Stimulated activated naive CD8-positive, alpha-beta T cell treated with anti-CD3 and anti-CD28 coated beads, Interleukin-15, amount 100 ng/mL, for 72 hours (primary cell): Measurements from ENCODE around the gene GPR35.

Experiments used
- ATAC-seq: fragments of 150-1000 bp; cut with Tn5 transposase; 2 replicates; pipeline ENCODE4 v1.10.0; 2021; ENCODE audit warnings: mild to moderate bottlenecking, moderate library complexity
- DNase-seq, 2 donors: peaks; one replicate each; pipeline ENCODE4 v3.0.0; 2021 to 2022
- H3K27ac Mint-ChIP-seq, 2 donors: one replicate each; pipeline ENCODE4 v1.8.0; 2022; ENCODE audit warnings: mild to moderate bottlenecking in 2 of 2, mixed read lengths in 2 of 2, moderate library complexity in 2 of 2
- H3K27me3 Mint-ChIP-seq: one replicate; pipeline ENCODE4 v1.8.0; 2022; ENCODE audit warnings: mixed read lengths
- H3K4me1 Mint-ChIP-seq: one replicate; pipeline ENCODE4 v1.8.0; 2022; ENCODE audit warnings: mild to moderate bottlenecking, mixed read lengths
- H3K4me3 Mint-ChIP-seq, 2 donors: one replicate each; pipeline ENCODE4 v1.8.0; 2022; ENCODE audit warnings: mild to moderate bottlenecking in 2 of 2, mixed read lengths in 2 of 2, moderate library complexity in 1 of 2
- H3K9me3 Mint-ChIP-seq, 2 donors: one replicate each; pipeline ENCODE4 v1.8.0; 2022; ENCODE audit warnings: mixed read lengths in 2 of 2

Gene GPR35

DNA sequence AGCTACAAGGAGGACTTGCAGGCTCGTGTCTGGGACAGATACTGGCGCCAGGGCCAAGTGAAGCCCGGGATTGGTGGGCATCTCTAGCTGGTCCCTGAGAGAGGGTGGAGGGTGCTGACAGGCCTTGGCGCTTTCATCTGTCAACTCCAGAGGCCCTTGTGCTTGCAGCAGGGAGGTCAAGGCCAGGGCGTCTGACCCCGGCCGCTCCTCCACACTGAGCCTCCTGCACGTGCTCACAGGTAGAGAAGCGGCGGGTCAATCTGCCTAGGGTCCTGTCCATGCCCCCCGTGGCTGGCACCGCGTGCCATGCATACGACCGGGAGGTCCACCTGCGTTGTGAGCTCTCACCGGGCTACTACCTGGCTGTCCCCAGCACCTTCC lies 29.2 kb upstream of the GPR35 start:
- Mint-ChIP-seq H3K27me3 (no peaks in the 10 kb centered on the region), H3K27ac (peak overlapping the region in 1 of 2 donors; percentile 74), H3K4me3 (no peak overlapping the region), H3K9me3 (no peaks in the 10 kb centered on the region), H3K4me1 (peaks cover 6% of the 10 kb centered on the region)
- no peak for ATAC-seq
- no peak for DNase-seq

DNA sequence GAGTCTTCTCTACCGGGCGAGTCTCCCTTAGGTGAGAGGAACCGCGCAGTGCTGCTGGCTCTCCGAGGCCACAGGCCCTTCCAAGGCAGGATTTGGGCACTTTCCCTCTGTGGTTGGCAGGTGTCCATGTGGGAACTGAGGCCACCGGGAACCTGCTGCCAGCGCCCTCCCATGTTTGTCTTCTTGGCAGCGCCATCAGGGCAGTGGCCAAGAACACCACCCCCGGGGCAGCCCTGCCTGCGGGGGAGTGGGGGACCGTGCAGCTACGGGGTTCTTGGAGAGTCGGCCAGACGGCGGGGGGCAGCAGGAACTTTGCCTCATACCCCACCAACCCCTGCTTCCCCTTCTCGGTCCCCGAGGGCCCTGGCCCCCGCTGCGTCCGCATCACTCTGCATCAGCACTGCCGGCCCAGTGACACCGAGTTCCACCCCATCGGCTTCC lies 28.8 kb upstream of the GPR35 start:
- no peak overlapping the region for H3K4me3 Mint-ChIP-seq
- peaks cover 2% of the 10 kb centered on the region for H3K4me1 Mint-ChIP-seq
- no peak for ATAC-seq
- no peaks in the 10 kb centered on the region for H3K9me3 Mint-ChIP-seq
- no peaks in the 10 kb centered on the region for H3K27me3 Mint-ChIP-seq
- no peak overlapping the region for H3K27ac Mint-ChIP-seq
- DNase-seq: no peak

DNA sequence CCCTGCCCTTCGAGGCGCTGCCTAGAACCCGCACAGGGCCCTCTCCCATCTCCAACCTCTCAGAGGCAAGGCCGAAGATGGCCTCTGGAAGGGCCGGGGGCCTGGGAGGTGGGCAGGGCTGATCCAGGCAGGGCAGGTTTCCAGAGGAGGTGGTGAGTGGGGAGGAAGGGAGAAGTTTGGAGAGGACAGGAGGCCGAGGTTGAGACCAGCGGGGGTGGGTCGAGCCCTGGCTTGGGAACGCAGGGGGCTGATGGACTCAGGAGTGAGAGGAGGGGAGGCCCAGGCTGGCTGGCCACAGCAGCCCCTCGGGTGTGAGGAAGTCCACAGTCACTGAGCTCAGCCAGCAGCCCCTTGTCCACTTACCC lies 28.2 kb upstream of the GPR35 start:
- no peaks in the 10 kb centered on the region for H3K27me3 Mint-ChIP-seq
- H3K27ac Mint-ChIP-seq: peak overlapping the region in 1 of 2 donors; percentile 91
- H3K9me3 Mint-ChIP-seq: no peaks in the 10 kb centered on the region
- ATAC-seq (no peak), DNase-seq (no peak)
- H3K4me1 Mint-ChIP-seq: no peaks in the 10 kb centered on the region
- no peak overlapping the region for H3K4me3 Mint-ChIP-seq

DNA sequence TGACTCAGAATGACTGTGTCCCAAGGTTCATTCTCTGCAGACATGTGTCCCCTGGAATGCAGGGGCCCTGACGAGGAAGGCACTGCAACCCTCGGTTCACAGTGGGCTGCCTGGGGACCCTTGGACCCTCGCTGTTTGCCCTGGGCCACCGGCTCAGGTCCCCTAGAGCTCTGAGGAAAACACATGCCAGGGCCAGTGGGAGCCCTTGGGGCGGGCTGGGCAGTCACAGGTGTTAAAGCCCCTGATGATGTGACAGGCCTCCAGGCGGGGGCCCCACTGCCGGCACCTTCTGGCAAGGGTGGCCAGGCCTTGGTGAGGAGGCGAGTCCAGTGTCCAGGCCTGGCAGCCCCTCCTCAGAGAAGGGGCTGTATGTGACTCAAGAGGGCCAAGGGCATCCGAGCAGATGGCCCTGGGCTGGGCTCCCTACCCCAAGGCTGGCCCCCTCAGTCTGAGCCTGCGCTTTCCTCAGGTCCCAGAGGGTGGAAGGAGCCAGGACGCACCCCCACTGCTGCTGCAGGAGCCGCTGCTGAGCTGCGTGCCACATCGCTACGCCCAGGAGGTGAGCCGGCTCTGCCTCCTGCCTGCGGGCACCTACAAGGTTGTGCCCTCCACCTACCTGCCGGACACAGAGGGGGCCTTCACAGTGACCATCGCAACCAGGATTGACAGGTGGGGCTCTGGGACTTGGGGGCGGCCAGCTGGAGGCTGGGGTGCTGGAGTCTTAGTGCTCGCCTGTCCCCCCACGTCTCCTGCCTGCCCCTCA lies 27.7 kb upstream of the GPR35 start:
- Mint-ChIP-seq H3K4me3 (no peak overlapping the region), H3K27me3 (no peaks in the 10 kb centered on the region), H3K27ac (no peak overlapping the region), H3K9me3 (no peaks in the 10 kb centered on the region), H3K4me1 (no peaks in the 10 kb centered on the region)
- ATAC-seq: no peak
- DNase-seq: no peak

DNA sequence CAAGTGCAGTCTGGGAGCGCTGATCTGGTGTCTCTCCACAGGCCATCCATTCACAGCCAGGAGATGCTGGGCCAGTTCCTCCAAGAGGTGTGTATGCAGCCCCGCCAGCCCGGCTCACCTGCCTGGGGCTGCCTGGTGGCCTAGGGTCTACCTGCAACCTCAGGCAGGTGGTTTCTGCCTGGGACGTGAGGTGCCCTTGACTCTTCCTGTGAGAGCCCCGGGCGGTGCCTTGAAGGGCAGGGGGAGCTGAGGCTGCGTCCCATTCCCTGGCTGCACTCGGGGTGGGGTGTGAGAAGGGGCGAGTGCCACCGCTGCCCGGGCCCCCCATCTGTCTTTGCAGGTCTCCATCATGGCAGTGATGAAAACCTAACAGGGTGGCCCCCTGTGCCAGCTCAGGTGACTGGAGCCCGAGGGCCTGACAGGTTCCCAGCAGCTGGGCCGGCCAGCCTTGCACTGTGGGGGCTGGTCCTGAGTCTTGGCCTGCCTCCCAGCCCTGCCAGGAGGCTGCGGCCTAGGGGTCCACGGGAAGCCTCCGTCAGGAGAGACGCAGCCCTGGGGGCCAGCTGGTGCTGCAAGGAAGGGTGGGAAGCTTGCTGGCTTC lies 26.9 kb upstream of the GPR35 start:
- no peak overlapping the region for H3K4me3 Mint-ChIP-seq
- no peak for ATAC-seq
- no peak for DNase-seq
- H3K9me3 Mint-ChIP-seq: no peaks in the 10 kb centered on the region
- H3K4me1 Mint-ChIP-seq: no peaks in the 10 kb centered on the region
- peak overlapping the region in 1 of 2 donors; percentile 42 for H3K27ac Mint-ChIP-seq
- H3K27me3 Mint-ChIP-seq: no peaks in the 10 kb centered on the region

DNA sequence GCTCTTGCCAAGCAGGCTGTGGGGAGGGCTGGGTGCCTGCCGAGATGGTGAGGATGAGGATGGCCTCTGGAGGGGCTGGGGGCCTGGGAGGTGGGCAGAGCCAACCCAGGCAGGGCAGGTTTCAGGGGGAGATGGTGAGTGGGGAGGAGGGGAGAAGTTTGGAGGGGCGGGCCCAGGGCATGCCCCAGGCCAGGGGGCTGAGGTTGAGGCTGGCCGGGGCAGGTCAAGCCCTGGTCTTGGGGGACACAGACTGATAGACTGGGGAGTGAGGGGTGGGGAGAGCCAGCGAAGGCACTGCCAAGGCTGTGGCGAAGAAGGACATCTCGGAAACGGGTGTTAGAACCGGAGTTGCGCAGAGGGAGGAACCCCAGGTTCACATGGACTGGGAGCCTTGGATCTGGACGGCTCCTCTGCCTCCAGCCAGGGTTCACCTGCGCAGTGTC lies 26.1 kb upstream of the GPR35 start:
- DNase-seq: no peak
- H3K9me3 Mint-ChIP-seq: no peaks in the 10 kb centered on the region

DNA sequence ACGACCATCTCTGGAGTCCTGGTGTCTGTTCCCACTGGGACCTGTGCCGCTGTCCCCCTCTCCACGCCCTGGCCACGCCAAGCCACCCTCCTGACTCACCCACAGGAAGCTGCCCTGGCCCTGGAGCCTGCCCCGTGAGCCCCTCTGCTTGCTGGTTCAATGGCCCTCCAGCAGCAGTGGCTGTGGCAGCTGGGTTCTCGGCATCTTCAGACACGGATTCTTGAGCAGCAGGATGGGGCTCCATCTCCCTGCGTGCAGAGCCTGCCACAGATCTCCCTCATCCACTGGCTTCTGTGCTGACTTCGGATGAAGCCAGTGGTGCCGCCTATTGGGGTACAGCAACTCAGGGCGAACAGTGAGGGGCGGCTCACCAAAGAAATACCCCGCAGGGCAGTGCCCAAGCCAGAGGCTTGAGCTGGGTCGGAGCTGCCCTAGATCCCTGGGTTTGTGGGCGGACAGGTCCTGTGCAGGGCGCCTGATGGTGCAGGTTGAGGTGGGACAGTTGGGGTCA lies 24.8 kb upstream of the GPR35 start:
- H3K4me3 Mint-ChIP-seq: no peak overlapping the region
- DNase-seq: no peak
- no peak for ATAC-seq
- no peaks in the 10 kb centered on the region for H3K27me3 Mint-ChIP-seq
- no peak overlapping the region for H3K27ac Mint-ChIP-seq
- no peaks in the 10 kb centered on the region for H3K9me3 Mint-ChIP-seq
- no peaks in the 10 kb centered on the region for H3K4me1 Mint-ChIP-seq

More for the DNA sequence above, 26.1 kb upstream of the GPR35 start:
- Mint-ChIP-seq H3K4me1 (no peaks in the 10 kb centered on the region), H3K27me3 (no peaks in the 10 kb centered on the region), H3K4me3 (no peak overlapping the region), H3K27ac (peak overlapping the region; percentile 92 to 94)
- no peak for ATAC-seq

DNA sequence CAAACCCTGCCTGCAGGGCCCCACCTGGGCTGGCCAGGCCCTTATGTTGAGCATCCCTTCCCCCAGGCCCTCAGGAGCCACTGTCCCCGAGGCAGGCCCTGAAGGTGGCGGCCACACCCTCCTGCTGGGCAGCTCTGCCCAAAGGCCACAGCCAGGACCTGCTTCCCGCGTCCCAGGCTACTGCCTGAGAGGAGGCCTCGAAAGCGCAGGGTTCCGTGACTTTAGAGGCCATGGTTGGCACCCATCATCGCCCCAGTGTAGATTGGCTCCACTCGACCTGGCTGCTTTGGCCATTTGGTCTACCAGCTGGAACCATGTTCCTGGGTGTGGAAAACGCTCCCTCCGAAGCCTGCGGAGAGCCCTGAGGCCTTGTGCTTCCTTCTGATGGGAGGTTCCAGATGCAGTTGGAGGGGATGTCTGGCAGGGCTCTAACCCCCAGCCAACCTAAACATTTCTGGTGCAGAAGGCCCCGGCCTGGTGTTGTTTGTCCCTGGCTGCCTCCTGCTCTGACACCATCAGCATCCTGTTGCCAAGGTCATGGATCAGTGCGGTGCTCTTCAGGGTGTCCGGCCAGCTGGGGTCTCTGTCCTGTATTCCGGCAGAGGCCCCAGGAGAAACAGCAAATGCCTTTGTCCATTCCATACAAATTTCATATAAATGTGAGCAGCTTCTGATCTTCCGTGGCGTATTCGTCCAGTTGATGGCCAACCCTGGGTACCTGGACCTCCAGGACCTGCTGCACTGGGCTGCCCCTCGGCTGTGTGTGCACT lies 24.0 kb upstream of the GPR35 start:
- DNase-seq (no peak), ATAC-seq (no peak)
- no peaks in the 10 kb centered on the region for H3K9me3 Mint-ChIP-seq
- no peaks in the 10 kb centered on the region for H3K27me3 Mint-ChIP-seq
- no peak overlapping the region for H3K27ac Mint-ChIP-seq
- H3K4me3 Mint-ChIP-seq: no peak overlapping the region
- no peaks in the 10 kb centered on the region for H3K4me1 Mint-ChIP-seq

DNA sequence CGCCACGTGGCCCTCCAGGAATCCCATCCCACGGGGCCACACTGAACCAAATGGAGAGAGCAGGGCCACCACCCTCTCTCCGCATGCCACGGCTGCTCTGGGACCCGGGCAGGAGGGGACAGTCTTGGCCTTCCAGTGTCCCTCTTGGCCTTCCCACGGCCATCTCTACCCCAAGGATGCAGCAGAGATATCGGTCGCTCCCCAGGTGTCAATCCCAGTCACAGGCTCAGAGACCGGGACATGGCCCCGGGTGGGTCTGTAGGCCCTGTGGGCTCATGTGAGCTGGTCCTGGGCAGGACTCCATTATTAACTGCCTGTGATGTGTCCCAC lies 23.5 kb upstream of the GPR35 start:
- H3K9me3 Mint-ChIP-seq: no peaks in the 10 kb centered on the region
- no peak for ATAC-seq
- H3K4me1 Mint-ChIP-seq: no peaks in the 10 kb centered on the region
- H3K27me3 Mint-ChIP-seq: no peaks in the 10 kb centered on the region
- DNase-seq: no peak
- H3K27ac Mint-ChIP-seq: no peak overlapping the region
- H3K4me3 Mint-ChIP-seq: no peak overlapping the region

DNA sequence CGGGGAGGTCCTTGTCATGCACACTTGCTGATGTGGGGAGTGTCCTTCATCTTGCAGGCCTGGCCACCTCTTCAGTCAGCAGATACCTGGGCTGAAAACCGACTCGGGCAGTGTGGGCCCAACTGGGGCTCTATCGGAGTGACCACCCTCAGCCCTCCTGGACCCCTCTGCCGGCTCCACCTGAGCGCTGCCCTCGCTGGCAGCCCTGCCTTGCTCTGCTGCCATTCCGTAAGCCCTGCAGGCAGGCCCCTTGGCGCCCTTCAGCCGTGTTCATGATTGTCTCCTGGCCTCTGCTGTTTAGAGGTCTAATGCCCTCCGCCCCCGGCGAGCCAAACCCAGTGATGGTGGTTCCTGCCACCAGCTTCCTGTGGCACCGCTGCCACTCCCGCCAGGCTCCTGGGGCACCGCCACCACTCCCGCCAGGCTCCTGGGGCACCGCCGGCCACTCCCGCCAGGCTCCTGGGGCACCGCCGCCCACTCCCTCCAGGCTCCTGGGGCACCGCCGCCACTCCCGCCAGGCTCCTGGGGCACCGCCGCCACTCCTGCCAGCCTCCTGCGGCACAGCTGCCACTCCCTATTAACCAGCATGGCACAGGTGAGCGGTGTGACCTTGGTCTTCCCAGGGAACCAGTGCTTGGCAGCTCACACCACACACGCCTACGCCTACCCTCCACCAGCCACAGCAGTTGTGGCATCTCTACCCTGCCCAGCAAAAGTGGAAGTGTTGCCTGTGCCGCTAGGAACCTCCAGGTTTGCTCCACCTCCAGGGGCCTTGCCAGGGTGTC lies 22.8 kb upstream of the GPR35 start:
- no peaks in the 10 kb centered on the region for H3K27me3 Mint-ChIP-seq
- DNase-seq (no peak), ATAC-seq (no peak)
- no peak overlapping the region for H3K4me3 Mint-ChIP-seq
- H3K27ac Mint-ChIP-seq: peak overlapping the region in 1 of 2 donors; percentile 60
- no peaks in the 10 kb centered on the region for H3K9me3 Mint-ChIP-seq
- no peaks in the 10 kb centered on the region for H3K4me1 Mint-ChIP-seq

DNA sequence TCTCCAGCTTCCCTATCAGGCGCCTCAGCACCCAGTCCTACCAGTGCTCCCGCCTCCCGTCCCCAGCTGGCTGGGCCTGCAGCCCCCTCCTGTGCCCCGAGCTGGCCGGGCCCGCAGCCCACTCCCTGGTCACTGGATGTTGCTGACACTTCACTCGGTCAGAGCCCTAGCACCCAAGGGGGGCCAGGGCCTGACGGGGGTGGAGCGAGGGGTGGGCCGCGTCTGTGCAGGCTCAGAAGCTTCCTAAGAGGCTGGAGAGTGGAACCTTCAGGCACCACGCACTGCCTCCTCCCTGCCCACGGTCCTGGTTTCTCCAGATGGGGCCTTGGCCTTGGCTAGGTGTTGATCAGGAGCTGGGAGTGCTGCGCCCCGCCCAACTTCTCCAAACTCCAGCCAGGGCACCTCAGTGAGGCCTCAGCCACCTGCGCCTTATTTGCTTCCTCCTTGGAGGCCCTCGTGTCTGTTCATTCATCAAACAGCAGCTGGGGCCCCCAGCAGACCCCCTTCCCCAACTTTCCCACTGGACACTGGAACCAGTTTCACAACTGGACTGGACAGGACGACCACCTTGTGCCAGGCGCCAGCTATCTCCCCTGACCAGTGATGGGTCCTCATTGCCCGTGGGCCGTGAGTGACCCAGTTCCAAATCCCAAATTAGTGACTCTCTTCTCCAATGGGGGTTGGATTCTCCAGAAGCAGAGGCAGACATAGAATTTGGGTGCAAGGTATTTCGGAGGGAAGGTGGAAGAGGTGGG lies 22.0 kb upstream of the GPR35 start:
- H3K4me3 Mint-ChIP-seq: no peak overlapping the region
- no peak for DNase-seq
- H3K4me1 Mint-ChIP-seq: no peaks in the 10 kb centered on the region
- no peaks in the 10 kb centered on the region for H3K27me3 Mint-ChIP-seq
- ATAC-seq: peak; percentile 8
- H3K9me3 Mint-ChIP-seq: no peaks in the 10 kb centered on the region
- H3K27ac Mint-ChIP-seq: peak overlapping the region in 1 of 2 donors; percentile 60

DNA sequence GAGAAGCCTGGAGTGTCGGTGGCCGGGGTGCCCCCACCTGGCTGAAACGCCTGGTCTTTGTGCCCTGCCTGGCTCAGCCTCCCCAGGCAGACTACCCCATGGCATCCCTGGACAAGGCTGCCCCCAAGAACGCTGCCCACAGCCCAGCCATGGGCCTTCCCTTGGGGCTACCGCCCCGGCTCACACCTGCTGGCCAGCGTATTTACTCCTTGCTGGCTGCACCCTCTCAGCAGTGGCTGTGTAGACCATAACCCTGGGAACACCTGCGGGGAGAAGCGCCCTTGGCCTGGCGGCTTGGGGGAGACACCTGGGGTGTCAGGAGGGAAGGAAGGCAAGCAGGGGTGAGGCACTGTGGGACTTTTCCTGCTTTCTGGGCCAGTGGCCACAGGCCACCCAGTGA lies 21.4 kb upstream of the GPR35 start:
- Mint-ChIP-seq H3K27me3 (no peaks in the 10 kb centered on the region), H3K27ac (peak overlapping the region in 1 of 2 donors; percentile 68), H3K9me3 (no peaks in the 10 kb centered on the region), H3K4me3 (no peak overlapping the region), H3K4me1 (peaks cover under 1% of the 10 kb centered on the region)
- ATAC-seq (no peak), DNase-seq (no peak)

DNA sequence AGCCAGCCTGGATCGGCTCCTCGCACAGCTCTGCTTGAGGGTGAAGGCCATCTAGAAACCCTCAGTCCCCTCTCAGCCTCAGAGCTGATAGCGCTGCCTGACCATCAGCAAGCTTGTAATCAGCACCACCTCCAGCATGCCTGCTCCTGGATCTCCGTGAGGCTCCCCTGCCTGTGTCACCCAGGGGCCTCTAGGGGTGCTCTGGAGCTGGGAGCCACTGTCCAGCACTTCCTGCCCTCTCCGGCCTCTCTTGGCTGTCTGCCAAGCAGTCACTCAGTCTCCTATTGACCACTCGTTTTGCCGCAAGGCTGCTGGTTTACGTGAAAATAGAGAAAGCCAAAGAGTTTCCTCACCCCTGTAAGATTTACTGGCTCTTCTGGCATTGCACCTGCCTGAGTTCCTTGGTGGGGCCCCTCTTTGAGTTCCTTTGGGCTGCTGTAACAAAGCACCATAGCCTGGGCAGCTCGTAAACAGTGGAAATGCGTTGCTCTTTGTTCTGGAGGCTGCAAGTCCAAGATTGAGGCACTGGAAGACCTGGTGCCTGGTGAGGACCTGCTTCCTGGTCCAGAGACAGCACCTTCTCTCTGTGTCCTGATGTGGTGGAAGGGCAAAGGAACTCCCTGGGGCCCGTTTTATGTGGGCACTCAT lies 20.9 kb upstream of the GPR35 start:
- Mint-ChIP-seq H3K9me3 (no peaks in the 10 kb centered on the region), H3K4me3 (no peak overlapping the region), H3K27ac (peak overlapping the region in 1 of 2 donors; percentile 36), H3K27me3 (no peaks in the 10 kb centered on the region), H3K4me1 (peaks cover 6% of the 10 kb centered on the region)
- ATAC-seq: no peak
- DNase-seq: no peak

DNA sequence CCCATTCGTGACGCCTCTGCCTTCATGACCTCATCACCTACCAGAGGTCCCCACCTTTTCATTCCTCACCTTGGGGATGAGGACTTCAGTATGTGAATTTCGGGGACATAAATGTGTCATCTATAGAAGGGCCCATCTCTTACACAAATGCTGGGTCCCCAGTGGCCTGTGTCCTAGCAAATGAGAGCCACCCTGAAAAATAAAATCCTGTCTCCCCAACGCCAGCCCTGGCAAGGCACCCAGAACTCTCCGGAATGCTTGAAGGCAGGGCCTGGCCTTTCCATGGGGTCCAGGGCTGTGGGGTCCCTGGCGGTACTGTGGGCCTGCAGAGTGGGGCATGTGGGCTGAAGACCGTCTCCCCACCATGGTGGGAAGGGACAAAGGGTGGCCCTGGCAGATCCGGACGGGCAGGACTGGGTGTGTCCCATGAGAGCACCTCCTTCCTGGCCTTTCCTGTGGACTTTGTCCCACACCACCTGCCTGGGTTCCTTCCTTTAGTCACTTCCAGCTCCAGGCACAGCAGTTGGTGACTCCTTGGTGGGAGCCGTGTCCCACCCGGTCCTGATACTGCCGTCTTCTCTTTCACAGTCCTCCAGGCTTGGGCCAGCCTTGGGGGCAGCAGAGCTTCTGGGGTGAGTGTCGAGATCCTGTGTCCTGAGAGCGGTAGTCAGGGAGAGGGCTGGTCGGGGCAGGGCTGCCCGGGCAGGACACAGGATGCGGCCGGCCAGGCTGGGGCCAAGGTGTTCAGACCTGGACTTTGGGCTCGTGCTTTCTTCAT lies 20.2 kb upstream of the GPR35 start:
- ATAC-seq (no peak), DNase-seq (no peak)
- Mint-ChIP-seq H3K27me3 (no peaks in the 10 kb centered on the region), H3K27ac (peak overlapping the region; percentile 36 to 62), H3K4me3 (no peak overlapping the region), H3K4me1 (peaks cover 6% of the 10 kb centered on the region), H3K9me3 (no peaks in the 10 kb centered on the region)
